Transverse colon (tissue), 3 donors: ENCODE measurements around the gene CFAP92.

Experiments
- CTCF ChIP-seq, 5 experiments: fragments of 200-600 bp in 3 of 5; fragments of 450-650 bp in 2 of 5; sonication (generic) in 3 of 5; IDR thresholded peaks; 1 replicate in 2 of 5; 2 replicates in 3 of 5; pipeline ENCODE4 v1.5.1; 2016 to 2017; ENCODE audit warnings: antibody characterized with exemption in 5 of 5, inconsistent platforms in 3 of 5, mild to moderate bottlenecking in 2 of 5, moderate library complexity in 1 of 5
- EP300 ChIP-seq: sonication (generic); formaldehyde crosslinking; IDR thresholded peaks from one replicate; pipeline ENCODE4 v1.6.1; 2017; ENCODE audit warnings: antibody characterized with exemption, low read depth

- no peak for TF ChIP-seq EP300
- no peak for TF ChIP-seq CTCF (IDR thresholded peaks at IDR 0.05)
Measured at GRCh38 chr3:129014148-129014547, 20.3 kb upstream of the CFAP92 start.
